ENCODE data around the gene PSMB2. TPM values are rescaled to one million over a fixed set of nuclear protein-coding genes. Genes with fewer than 3 reads are reported as not detected.
"Not testable (repeated sequence)": the region's sequence is repeated elsewhere in the genome, so short reads cannot be mapped to it uniquely, and the experiment has no call there.

PSMB2 gene
- total RNA-seq, 1 donor from 2014 or later, result 69.9 TPM

DNA sequence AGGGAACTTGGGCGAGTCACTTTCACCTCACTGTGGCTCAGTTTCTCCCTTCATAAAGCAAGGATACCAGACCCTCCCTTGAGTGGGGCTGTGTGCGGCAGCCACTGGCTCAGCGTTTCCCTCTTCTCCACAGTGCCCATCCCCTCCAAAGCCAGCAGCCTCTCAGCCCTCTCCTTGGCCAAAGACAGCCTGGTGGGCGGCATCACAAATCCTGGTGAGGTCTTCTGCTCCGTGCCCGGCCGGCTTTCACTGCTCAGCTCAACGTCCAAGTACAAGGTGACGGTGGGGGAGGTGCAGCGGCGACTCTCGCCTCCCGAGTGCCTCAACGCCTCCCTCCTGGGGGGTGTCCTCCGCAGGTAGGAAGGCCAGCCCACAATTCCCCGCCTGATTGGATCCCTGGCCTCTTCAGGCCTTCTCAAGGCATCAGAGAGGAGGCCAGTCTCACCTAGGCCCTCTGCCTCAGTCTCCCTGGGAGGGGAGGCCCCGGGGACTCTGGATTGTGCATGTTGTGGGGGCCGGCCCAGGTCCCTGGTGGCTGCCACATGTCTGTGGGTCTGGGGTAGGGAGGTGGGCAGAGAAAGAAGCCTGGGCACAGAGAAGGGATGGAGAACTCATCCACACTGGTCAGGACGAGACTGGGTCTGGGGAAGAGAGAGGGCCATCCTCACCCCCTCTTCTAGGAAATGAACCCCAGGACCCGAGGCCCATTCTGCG, 53.0 kb downstream of the PSMB2 start:
- H3K9me3 Mint-ChIP-seq (ENCODE audit: unreplicated experiment), result no peaks in the 10 kb centered on the region

DNA sequence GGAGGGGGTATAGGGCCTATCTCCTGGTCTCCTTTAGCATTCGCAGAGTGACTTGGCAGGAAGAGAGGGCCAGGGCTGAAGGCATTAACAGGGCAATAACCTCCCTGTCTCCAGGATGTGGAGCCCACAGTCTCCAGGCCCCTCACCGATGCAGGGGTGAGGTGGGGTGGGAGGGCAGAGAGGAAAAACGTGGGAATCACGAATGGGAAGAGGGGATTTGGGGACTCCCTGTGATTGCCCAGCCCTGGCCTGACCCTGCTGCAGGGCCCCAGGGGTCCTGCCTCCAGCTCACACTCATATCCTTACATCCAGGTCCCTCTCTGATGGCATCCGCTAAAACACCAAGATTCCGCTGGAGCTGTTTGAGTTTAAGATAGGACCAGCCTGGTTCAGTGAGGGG, 53.6 kb downstream of the PSMB2 start:
- Mint-ChIP-seq H3K4me1 (ENCODE audit: unreplicated experiment) (peaks cover 3% of the 10 kb centered on the region), H3K4me3 (ENCODE audit: unreplicated experiment) (no peak overlapping the region), H3K9me3 (ENCODE audit: unreplicated experiment) (no peaks in the 10 kb centered on the region), H3K36me3 (ENCODE audit: low read depth, unreplicated experiment) (peaks cover 23% of the 10 kb centered on the region), H3K27me3 (ENCODE audit: unreplicated experiment) (peaks cover 18% of the 10 kb centered on the region), H3K27ac (ENCODE audit: unreplicated experiment) (no peak overlapping the region)
- DNase-seq (ENCODE audit: low spot score), result no peak
- TF ChIP-seq, protein P1, sequence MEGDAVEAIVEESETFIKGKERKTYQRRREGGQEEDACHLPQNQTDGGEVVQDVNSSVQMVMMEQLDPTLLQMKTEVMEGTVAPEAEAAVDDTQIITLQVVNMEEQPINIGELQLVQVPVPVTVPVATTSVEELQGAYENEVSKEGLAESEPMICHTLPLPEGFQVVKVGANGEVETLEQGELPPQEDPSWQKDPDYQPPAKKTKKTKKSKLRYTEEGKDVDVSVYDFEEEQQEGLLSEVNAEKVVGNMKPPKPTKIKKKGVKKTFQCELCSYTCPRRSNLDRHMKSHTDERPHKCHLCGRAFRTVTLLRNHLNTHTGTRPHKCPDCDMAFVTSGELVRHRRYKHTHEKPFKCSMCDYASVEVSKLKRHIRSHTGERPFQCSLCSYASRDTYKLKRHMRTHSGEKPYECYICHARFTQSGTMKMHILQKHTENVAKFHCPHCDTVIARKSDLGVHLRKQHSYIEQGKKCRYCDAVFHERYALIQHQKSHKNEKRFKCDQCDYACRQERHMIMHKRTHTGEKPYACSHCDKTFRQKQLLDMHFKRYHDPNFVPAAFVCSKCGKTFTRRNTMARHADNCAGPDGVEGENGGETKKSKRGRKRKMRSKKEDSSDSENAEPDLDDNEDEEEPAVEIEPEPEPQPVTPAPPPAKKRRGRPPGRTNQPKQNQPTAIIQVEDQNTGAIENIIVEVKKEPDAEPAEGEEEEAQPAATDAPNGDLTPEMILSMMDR (IDR thresholded peaks at IDR 0.05; ENCODE audit: unreplicated experiment), result no peak

More for the DNA sequence above, 53.0 kb downstream of the PSMB2 start:
- Mint-ChIP-seq H3K4me1 (ENCODE audit: unreplicated experiment) (peaks cover 3% of the 10 kb centered on the region), H3K27ac (ENCODE audit: unreplicated experiment) (no peak overlapping the region), H3K27me3 (ENCODE audit: unreplicated experiment) (peaks cover 19% of the 10 kb centered on the region), H3K4me3 (ENCODE audit: unreplicated experiment) (no peak overlapping the region), H3K36me3 (ENCODE audit: low read depth, unreplicated experiment) (peaks cover 22% of the 10 kb centered on the region)
- no peak for DNase-seq (ENCODE audit: low spot score)
- TF ChIP-seq, protein P1 (IDR thresholded peaks at IDR 0.05; ENCODE audit: unreplicated experiment), result no peak

DNA sequence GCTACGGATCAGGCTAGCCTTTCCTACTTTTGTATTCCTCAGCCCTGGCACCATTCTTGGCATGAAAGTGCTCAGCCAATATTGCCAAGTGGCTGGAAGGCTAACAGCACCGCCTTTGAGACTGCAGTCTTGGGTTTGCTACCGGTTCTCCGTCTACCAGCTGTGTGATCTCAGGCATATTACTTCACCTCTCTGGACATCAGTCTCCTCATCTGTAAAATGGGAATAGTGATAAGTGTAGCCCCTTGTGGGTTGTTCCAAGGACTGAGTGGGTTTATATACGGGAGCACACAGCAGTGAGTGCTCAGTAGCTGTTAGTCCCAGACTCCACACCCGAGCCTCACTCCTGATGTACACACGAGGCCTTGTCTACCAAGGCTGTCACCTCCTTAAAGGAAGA, 54.5 kb downstream of the PSMB2 start:
- Mint-ChIP-seq H3K4me3 (ENCODE audit: unreplicated experiment) (no peak overlapping the region), H3K27ac (ENCODE audit: unreplicated experiment) (no peak overlapping the region), H3K36me3 (ENCODE audit: low read depth, unreplicated experiment) (peaks cover 23% of the 10 kb centered on the region), H3K9me3 (ENCODE audit: unreplicated experiment) (no peaks in the 10 kb centered on the region), H3K4me1 (ENCODE audit: unreplicated experiment) (peaks cover 3% of the 10 kb centered on the region), H3K27me3 (ENCODE audit: unreplicated experiment) (peaks cover 15% of the 10 kb centered on the region)
- TF ChIP-seq, protein P1 (IDR thresholded peaks at IDR 0.05; ENCODE audit: unreplicated experiment), result no peak
- DNase-seq (ENCODE audit: low spot score), result no peak

DNA sequence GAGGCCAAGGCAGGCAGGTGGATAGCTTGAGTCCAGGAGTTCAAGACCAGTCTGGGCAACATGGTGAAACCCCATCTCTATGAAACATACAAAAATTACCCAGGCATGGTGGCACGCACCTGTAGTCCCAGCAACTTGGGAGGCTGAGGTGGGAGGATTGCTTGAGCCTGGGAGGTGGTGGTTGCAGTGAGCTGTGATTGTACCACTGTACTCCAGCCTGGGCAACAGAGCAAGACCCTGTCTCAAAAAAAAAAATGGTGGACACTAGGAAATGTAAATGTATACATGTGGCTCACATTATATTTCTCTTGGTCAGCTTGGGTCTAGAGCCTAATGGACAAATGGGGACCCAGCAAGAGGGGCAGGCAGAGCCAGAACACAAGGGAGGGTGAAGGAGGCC, 55.5 kb downstream of the PSMB2 start:
- H3K4me1 Mint-ChIP-seq (ENCODE audit: unreplicated experiment); H3K4me3 Mint-ChIP-seq (ENCODE audit: unreplicated experiment); H3K9me3 Mint-ChIP-seq (ENCODE audit: unreplicated experiment); H3K27ac Mint-ChIP-seq (ENCODE audit: unreplicated experiment); DNase-seq (ENCODE audit: low spot score): not testable (repeated sequence)
- peaks cover 11% of the 10 kb centered on the region for H3K27me3 Mint-ChIP-seq (ENCODE audit: unreplicated experiment)
- H3K36me3 Mint-ChIP-seq (ENCODE audit: low read depth, unreplicated experiment), result peaks cover 18% of the 10 kb centered on the region

DNA sequence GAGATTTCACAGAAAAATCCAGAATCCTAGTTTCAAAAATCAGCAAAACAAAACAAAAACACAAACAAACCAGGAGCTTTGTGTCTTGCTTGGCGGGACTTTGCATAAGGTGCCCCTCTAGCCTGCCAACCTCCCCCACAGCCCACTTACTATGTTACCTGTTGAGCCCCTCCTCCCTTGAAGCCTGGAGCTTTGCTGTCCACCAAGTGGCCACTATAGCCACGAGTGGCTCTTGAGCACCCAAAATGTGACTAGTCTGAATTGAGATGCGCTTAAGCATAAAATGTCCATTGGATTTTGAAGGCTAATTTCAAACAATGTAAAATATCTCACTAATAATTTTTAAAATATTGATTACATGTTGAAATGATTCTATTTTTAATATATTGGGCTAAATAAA, 56.0 kb downstream of the PSMB2 start:
- DNase-seq (ENCODE audit: low spot score), result no peak
- TF ChIP-seq, protein P1 (IDR thresholded peaks at IDR 0.05; ENCODE audit: unreplicated experiment), result no peak
- Mint-ChIP-seq H3K36me3 (ENCODE audit: low read depth, unreplicated experiment) (peaks cover 18% of the 10 kb centered on the region), H3K27ac (ENCODE audit: unreplicated experiment) (no peak overlapping the region), H3K4me1 (ENCODE audit: unreplicated experiment) (peaks cover 3% of the 10 kb centered on the region), H3K27me3 (ENCODE audit: unreplicated experiment) (peaks cover 11% of the 10 kb centered on the region), H3K9me3 (ENCODE audit: unreplicated experiment) (no peaks in the 10 kb centered on the region), H3K4me3 (ENCODE audit: unreplicated experiment) (no peak overlapping the region)

DNA sequence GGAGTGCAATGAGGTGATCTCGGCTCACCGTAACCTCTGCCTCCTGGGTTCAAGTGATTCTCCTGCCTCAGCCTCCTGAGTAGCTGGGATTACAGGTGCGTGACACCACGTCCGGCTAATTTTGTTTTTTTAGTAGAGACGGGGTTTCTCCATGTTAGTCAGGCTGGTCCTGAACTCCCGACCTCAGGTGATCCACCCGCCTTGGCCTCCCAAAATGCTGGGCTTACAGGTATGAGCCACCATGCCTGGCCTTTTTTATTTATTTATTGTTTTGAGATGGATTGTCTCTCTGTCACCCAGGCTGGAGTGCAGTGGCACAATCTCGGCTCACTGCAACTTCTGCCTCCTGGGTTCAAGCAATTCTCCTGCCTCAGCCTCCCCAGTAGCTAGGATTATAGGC, 59.7 kb downstream of the PSMB2 start:
- DNase-seq (ENCODE audit: low spot score); H3K36me3 Mint-ChIP-seq (ENCODE audit: low read depth, unreplicated experiment); H3K9me3 Mint-ChIP-seq (ENCODE audit: unreplicated experiment); H3K4me1 Mint-ChIP-seq (ENCODE audit: unreplicated experiment); H3K4me3 Mint-ChIP-seq (ENCODE audit: unreplicated experiment); H3K27ac Mint-ChIP-seq (ENCODE audit: unreplicated experiment): not testable (repeated sequence)
- peaks cover 11% of the 10 kb centered on the region for H3K27me3 Mint-ChIP-seq (ENCODE audit: unreplicated experiment)

Measured in endothelial cell (in vitro differentiated cells).